Ovary (tissue), 9 donors: ENCODE data around the gene THOC7. TPM values are rescaled to one million over a fixed set of nuclear protein-coding genes. Genes with fewer than 3 reads are reported as not detected.

Experiments used
- DNase-seq, 5 donors: peaks; one replicate each; pipeline ENCODE4 v3.0.0-alpha.2; 2019 to 2020
- H3K27ac ChIP-seq, 2 donors: fragments of 200-600 bp; one replicate each; pipeline versions ENCODE4 v1.5.1 to v1.8.0; 2019 to 2022
- H3K27me3 ChIP-seq: fragments of 200-600 bp; one replicate; pipeline ENCODE4 v1.8.0; 2022
- H3K36me3 ChIP-seq: fragments of 200-600 bp; sonication (generic); one replicate; pipeline ENCODE4 v1.5.1; 2019
- H3K4me1 ChIP-seq: one replicate; pipeline ENCODE4 v1.8.1; 2013; ENCODE audit warnings: mild to moderate bottlenecking, moderate library complexity; ENCODE audit not compliant: insufficient read depth
- H3K4me3 ChIP-seq: fragments of 200-600 bp; sonication (generic); one replicate; pipeline ENCODE4 v1.5.1; 2017
- H3K9me3 ChIP-seq, 2 donors: fragments of 200-600 bp in 1 of 2; sonication (generic) in 1 of 2; one replicate each; pipeline versions ENCODE4 v1.5.1 to v1.8.1; 2013 to 2019; ENCODE audit warnings: mild to moderate bottlenecking in 1 of 2, moderate library complexity in 1 of 2
- CTCF ChIP-seq, 3 donors: fragments of 450-650 bp in 2 of 3; fragments of 200-600 bp in 1 of 3; IDR thresholded peaks; one replicate each; pipeline versions ENCODE4 v1.5.1 to v1.8.0; 2016 to 2022; ENCODE audit warnings: antibody characterized with exemption in 3 of 3, mild to moderate bottlenecking in 1 of 3
- EP300 ChIP-seq: sonication (generic); formaldehyde crosslinking; IDR thresholded peaks from one replicate; pipeline ENCODE4 v1.6.1; 2017; ENCODE audit warnings: antibody characterized with exemption
- POLR2A ChIP-seq: fragments of 450-650 bp; IDR thresholded peaks from one replicate; pipeline ENCODE4 v1.6.1; 2017; ENCODE audit warnings: antibody characterized with exemption, mild to moderate bottlenecking, moderate library complexity
- WGBS, 3 donors: extraction: QIAGEN DNeasy Blood & Tissue Kit in 1 of 3; methylation state at CpG; one replicate each; pipeline versions ENCODE4 v1.1.5 to v1.1.7; 2013 to 2017; 5-methylcytosine and 5-hydroxymethylcytosine counted together
- intact Hi-C, 4 donors: fragments of 100-400 bp; cut with DNase I; formaldehyde crosslinking; loops; one replicate each; pipeline versions ENCODE4 v1.11.0 to v1.15.1; 2022 to 2023
- polyA plus RNA-seq, 2 donors: library from polyadenylated mRNA; stranded (reverse); fragments of 200-250 nt in 1 of 2; fragments of 350-450 nt in 1 of 2; fragmentation: Illumina TruSeq in 1 of 2; extraction: RNeasy Lipid Tissue Mini Kit (QIAGEN cat#74804) in 1 of 2; gene quantifications; one replicate each; pipeline ENCODE4 v1.2.3, GENCODE V29; 2013 to 2014
- total RNA-seq, 7 donors: library from RNA; depleted of rRNA in 2 of 7; stranded (reverse); fragments of >200 nt in 2 of 7; fragmentation: NEBNext Ultra II Directional in 3 of 7; extraction: Animal tissue kit (Norgen Biotek cat#: 25700) in 3 of 7; gene quantifications; one replicate each; pipeline versions ENCODE4 v1.1.0 to v1.2.4, GENCODE V29; 2016 to 2023
- donor health status: DM: no; HTN: no; CAD: no; lungs with moderate emphysema.
- donor health status: DM: no; HTN: no; CAD: no.
- donor health status: Bipolar disorder and iron deficiency.
- donor health status: DM: yes; HTN: yes; CAD: no.
- donor health status: DM: no; HTN: no; CAD: no.
- donor health status: DM: yes; HTN: yes; CAD: no.

Gene THOC7
- total and polyA plus RNA-seq, 9 donors, result 38.2 to 80.3 (median 47.4) TPM

GRCh38 chr3:63857311-63857710, 6.3 kb downstream of the THOC7 start:
- Histone ChIP-seq H3K4me1 (no peaks in the 10 kb centered on the region), H3K4me3 (no peak overlapping the region), H3K27me3 (no peaks in the 10 kb centered on the region), H3K27ac (no peak overlapping the region), H3K36me3 (no peaks in the 10 kb centered on the region), H3K9me3 (no peaks in the 10 kb centered on the region)
- TF ChIP-seq POLR2A (no peak), EP300 (no peak), CTCF (IDR thresholded peaks at IDR 0.05) (no peak)
- intact Hi-C loops, result no loop called here
- WGBS, 3 donors, result 74 to 77% (median 75%) methylated on average over 2 of the region's 2 CpGs
- DNase-seq, result no peak

- intact Hi-C loops, result no loop called here
- TF ChIP-seq CTCF (IDR thresholded peaks at IDR 0.05) (no peak), EP300 (no peak), POLR2A (no peak)
- no peak overlapping the region for H3K27ac ChIP-seq
- no peaks in the 10 kb centered on the region for H3K36me3 ChIP-seq
- H3K27me3 ChIP-seq, result no peaks in the 10 kb centered on the region
- no peak overlapping the region for H3K4me3 ChIP-seq
- 8 to 23% (median 11%) methylated on average over 1 of the region's 1 CpG for WGBS, 3 donors
- no peaks in the 10 kb centered on the region for H3K4me1 ChIP-seq
- DNase-seq, result no peak
- H3K9me3 ChIP-seq, result no peaks in the 10 kb centered on the region
Measured at GRCh38 chr3:63855333-63855940, 8.2 kb downstream of the THOC7 start.

GRCh38 chr3:63853106-63853505, 10.5 kb downstream of the THOC7 start:
- H3K27ac ChIP-seq, result no peak overlapping the region
- no peak for DNase-seq
- no peak overlapping the region for H3K4me3 ChIP-seq
- no peaks in the 10 kb centered on the region for H3K36me3 ChIP-seq
- H3K9me3 ChIP-seq, result no peaks in the 10 kb centered on the region
- TF ChIP-seq CTCF (IDR thresholded peaks at IDR 0.05) (no peak), POLR2A (no peak), EP300 (no peak)
- intact Hi-C loops, result no loop called here
- 84 to 87% (median 86%) methylated on average over 4 of the region's 4 CpGs for WGBS, 3 donors
- H3K27me3 ChIP-seq, result no peaks in the 10 kb centered on the region
- H3K4me1 ChIP-seq, result no peaks in the 10 kb centered on the region

- Histone ChIP-seq H3K27ac (no peak overlapping the region), H3K36me3 (no peaks in the 10 kb centered on the region), H3K4me3 (no peak overlapping the region), H3K9me3 (no peaks in the 10 kb centered on the region), H3K4me1 (no peaks in the 10 kb centered on the region), H3K27me3 (no peaks in the 10 kb centered on the region)
- no peak for DNase-seq
- 98 to 99% (median 98%) methylated on average over 3 of the region's 3 CpGs for WGBS, 3 donors
- TF ChIP-seq CTCF (IDR thresholded peaks at IDR 0.05) (no peak), POLR2A (no peak), EP300 (no peak)
- intact Hi-C loops, result no loop called here
Measured at GRCh38 chr3:63851287-63851686, 12.3 kb downstream of the THOC7 start.
